Measurements from ENCODE around the gene INAFM2. TPM values are rescaled to one million over a fixed set of nuclear protein-coding genes. Genes with fewer than 3 reads are reported as not detected.

INAFM2 gene
- total RNA-seq, 1 experiment from 2014 or later = 14.3 TPM

- H3K9me3 Mint-ChIP-seq (ENCODE audit: low read depth, unreplicated experiment) = no peaks in the 10 kb centered on the region
- DNase-seq = peak; percentile 83
- peak; percentile 52 for TF ChIP-seq CTCF (IDR thresholded peaks at IDR 0.05; ENCODE audit: unreplicated experiment)
- intact Hi-C loops (cut with micrococcal nuclease; ENCODE audit: unreplicated experiment) = loop anchor here (1.0 kb wide), 1 partner anchor 53 kb away; no protein-coding TSS in a partner anchor
- CTCF ChIA-PET = interaction anchor here (0.6 to 1.4 kb wide), 4 partner anchors 28 to 79 kb away, joined by 3 to 7 read pairs (median 4); partner anchors contain the start of genes CCDC9B and IVD
- H3K27ac Mint-ChIP-seq (ENCODE audit: unreplicated experiment) = peak overlapping the region; percentile 9
- peak overlapping the region; percentile 59 for H3K4me3 Mint-ChIP-seq (ENCODE audit: low read depth, unreplicated experiment)
- peaks cover 11% of the 10 kb centered on the region for H3K4me1 Mint-ChIP-seq (ENCODE audit: low read depth, unreplicated experiment)
- no peaks in the 10 kb centered on the region for H3K27me3 Mint-ChIP-seq (ENCODE audit: unreplicated experiment)
- peaks cover 5% of the 10 kb centered on the region for H3K36me3 Mint-ChIP-seq (ENCODE audit: insufficient read depth, unreplicated experiment)
- no TSS peak for BruUV-seq (replicated peaks)
Observed at GRCh38 chr15:40367686-40368611, 44.5 kb downstream of the INAFM2 start.

GRCh38 chr15:40368719-40369473 is 45.4 kb downstream of the INAFM2 start:
- no peak overlapping the region for H3K4me3 Mint-ChIP-seq (ENCODE audit: low read depth, unreplicated experiment)
- no peak for DNase-seq
- intact Hi-C loops (cut with micrococcal nuclease; ENCODE audit: unreplicated experiment) = loop anchor here (1.0 kb wide), 1 partner anchor 52 kb away; no protein-coding TSS in a partner anchor
- BruUV-seq (replicated peaks) = no TSS peak
- peaks cover 11% of the 10 kb centered on the region for H3K4me1 Mint-ChIP-seq (ENCODE audit: low read depth, unreplicated experiment)
- H3K9me3 Mint-ChIP-seq (ENCODE audit: low read depth, unreplicated experiment) = no peaks in the 10 kb centered on the region
- no peak for TF ChIP-seq CTCF (IDR thresholded peaks at IDR 0.05; ENCODE audit: unreplicated experiment)
- CTCF ChIA-PET = interaction anchor here (1.4 kb wide), 1 partner anchor 80 kb away, joined by 4 read pairs; no protein-coding TSS in a partner anchor
- no peaks in the 10 kb centered on the region for H3K27me3 Mint-ChIP-seq (ENCODE audit: unreplicated experiment)
- H3K36me3 Mint-ChIP-seq (ENCODE audit: insufficient read depth, unreplicated experiment) = peaks cover 5% of the 10 kb centered on the region
- no peak overlapping the region for H3K27ac Mint-ChIP-seq (ENCODE audit: unreplicated experiment)

- H3K27ac Mint-ChIP-seq (ENCODE audit: unreplicated experiment) = no peak overlapping the region
- TF ChIP-seq CTCF (IDR thresholded peaks at IDR 0.05; ENCODE audit: unreplicated experiment) = no peak
- peaks cover 11% of the 10 kb centered on the region for H3K4me1 Mint-ChIP-seq (ENCODE audit: low read depth, unreplicated experiment)
- DNase-seq = no peak
- peaks cover 5% of the 10 kb centered on the region for H3K36me3 Mint-ChIP-seq (ENCODE audit: insufficient read depth, unreplicated experiment)
- BruUV-seq (replicated peaks) = no TSS peak
- H3K4me3 Mint-ChIP-seq (ENCODE audit: low read depth, unreplicated experiment) = no peak overlapping the region
- no peaks in the 10 kb centered on the region for H3K9me3 Mint-ChIP-seq (ENCODE audit: low read depth, unreplicated experiment)
- no peaks in the 10 kb centered on the region for H3K27me3 Mint-ChIP-seq (ENCODE audit: unreplicated experiment)
- intact Hi-C loops (cut with micrococcal nuclease; ENCODE audit: unreplicated experiment) = no loop called here
- CTCF ChIA-PET = no interaction called here
Observed at GRCh38 chr15:40369474-40369869, 46.0 kb downstream of the INAFM2 start.

- no peak for TF ChIP-seq CTCF (IDR thresholded peaks at IDR 0.05; ENCODE audit: unreplicated experiment)
- CTCF ChIA-PET = no interaction called here
- DNase-seq = no peak
- intact Hi-C loops (cut with micrococcal nuclease; ENCODE audit: unreplicated experiment) = no loop called here
- no TSS peak for BruUV-seq (replicated peaks)
- Mint-ChIP-seq H3K9me3 (ENCODE audit: low read depth, unreplicated experiment) (no peaks in the 10 kb centered on the region), H3K4me3 (ENCODE audit: low read depth, unreplicated experiment) (no peak overlapping the region), H3K36me3 (ENCODE audit: insufficient read depth, unreplicated experiment) (peaks cover 5% of the 10 kb centered on the region), H3K27me3 (ENCODE audit: unreplicated experiment) (no peaks in the 10 kb centered on the region), H3K27ac (ENCODE audit: unreplicated experiment) (no peak overlapping the region), H3K4me1 (ENCODE audit: low read depth, unreplicated experiment) (peaks cover 11% of the 10 kb centered on the region)
Observed at GRCh38 chr15:40369971-40370370, 46.5 kb downstream of the INAFM2 start.

Data from Calu3 (cell line).